Suprapubic skin (tissue), 4 donors: ENCODE measurements around the gene CFAP77.

Experiments
- CTCF ChIP-seq, 2 donors: fragments of 200-600 bp in 1 of 2; fragments of 450-650 bp in 1 of 2; sonication (generic) in 1 of 2; IDR thresholded peaks; one replicate each; pipeline ENCODE4 v1.5.1; 2016 to 2019; ENCODE audit warnings: antibody characterized with exemption in 2 of 2, mild to moderate bottlenecking in 1 of 2, moderate library complexity in 1 of 2
- EP300 ChIP-seq: sonication (generic); formaldehyde crosslinking; IDR thresholded peaks from one replicate; pipeline ENCODE4 v1.6.1; 2017; ENCODE audit warnings: antibody characterized with exemption
- POLR2A ChIP-seq, 2 donors: fragments of 450-650 bp; IDR thresholded peaks; one replicate each; pipeline ENCODE4 v1.6.1; 2017; ENCODE audit warnings: antibody characterized with exemption in 2 of 2, mild to moderate bottlenecking in 2 of 2, moderate library complexity in 2 of 2
- POLR2AphosphoS5 ChIP-seq, 3 donors: sonication (generic); formaldehyde crosslinking; IDR thresholded peaks; one replicate each; pipeline ENCODE4 v1.6.1; 2017; ENCODE audit warnings: antibody characterized with exemption in 3 of 3

GRCh38 chr9:132609184-132609583 is 199.2 kb downstream of the CFAP77 start:
- TF ChIP-seq CTCF (IDR thresholded peaks at IDR 0.05) (no peak), POLR2A (IDR thresholded peaks at IDR 0.05) (no peak), POLR2AphosphoS5 (IDR thresholded peaks at IDR 0.05) (no peak), EP300 (no peak)
